ENCODE data around the gene CEACAM19.

DNA sequence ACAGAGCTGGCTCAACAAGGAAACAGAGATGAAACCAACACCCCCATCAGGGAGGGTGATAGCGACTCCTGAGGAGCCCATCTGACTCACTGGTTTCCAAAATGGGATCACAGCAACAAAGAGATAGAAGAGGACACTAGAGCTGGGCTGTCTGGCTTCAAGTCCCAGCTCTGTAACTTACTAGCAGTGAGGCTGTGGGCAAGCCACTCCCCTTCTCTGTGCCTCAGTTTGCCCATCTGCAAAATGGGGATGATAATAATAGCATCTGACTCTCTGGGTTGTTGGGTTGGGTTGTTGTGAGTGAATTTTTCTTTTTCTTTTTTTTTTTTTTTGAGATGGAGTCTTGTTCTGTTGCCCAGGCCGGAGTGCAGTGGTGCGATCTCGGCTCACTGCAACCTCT lies 43.7 kb upstream of the CEACAM19 start:
- TF ChIP-seq, protein P1, sequence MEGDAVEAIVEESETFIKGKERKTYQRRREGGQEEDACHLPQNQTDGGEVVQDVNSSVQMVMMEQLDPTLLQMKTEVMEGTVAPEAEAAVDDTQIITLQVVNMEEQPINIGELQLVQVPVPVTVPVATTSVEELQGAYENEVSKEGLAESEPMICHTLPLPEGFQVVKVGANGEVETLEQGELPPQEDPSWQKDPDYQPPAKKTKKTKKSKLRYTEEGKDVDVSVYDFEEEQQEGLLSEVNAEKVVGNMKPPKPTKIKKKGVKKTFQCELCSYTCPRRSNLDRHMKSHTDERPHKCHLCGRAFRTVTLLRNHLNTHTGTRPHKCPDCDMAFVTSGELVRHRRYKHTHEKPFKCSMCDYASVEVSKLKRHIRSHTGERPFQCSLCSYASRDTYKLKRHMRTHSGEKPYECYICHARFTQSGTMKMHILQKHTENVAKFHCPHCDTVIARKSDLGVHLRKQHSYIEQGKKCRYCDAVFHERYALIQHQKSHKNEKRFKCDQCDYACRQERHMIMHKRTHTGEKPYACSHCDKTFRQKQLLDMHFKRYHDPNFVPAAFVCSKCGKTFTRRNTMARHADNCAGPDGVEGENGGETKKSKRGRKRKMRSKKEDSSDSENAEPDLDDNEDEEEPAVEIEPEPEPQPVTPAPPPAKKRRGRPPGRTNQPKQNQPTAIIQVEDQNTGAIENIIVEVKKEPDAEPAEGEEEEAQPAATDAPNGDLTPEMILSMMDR (IDR thresholded peaks at IDR 0.05) = no peak
- TF ChIP-seq POLR2A (IDR thresholded peaks at IDR 0.05) = no peak

Measured in heart left ventricle (tissue), 13 donors.